Pancreas (tissue), 10 donors: Measurements from ENCODE around the gene SKOR2. TPM values are rescaled to one million over a fixed set of nuclear protein-coding genes. Genes with fewer than 3 reads are reported as not detected.

Source experiments
- ATAC-seq, 4 donors: fragments of 200-7000 bp; cut with Tn5 transposase; one replicate each; pipeline versions ENCODE4 v1.8.0 to v1.9.1; 2020; ENCODE audit warnings: mild to moderate bottlenecking in 4 of 4, moderate library complexity in 4 of 4
- DNase-seq, 6 donors: peaks; one replicate each; pipeline ENCODE4 v3.0.0-alpha.2; 2020
- FAIRE-seq: peaks from 2 replicates; lab custom pipeline; 2012; peaks lifted over from hg19 to GRCh38; lab: Jason Lieb, UNC
- H3K27ac ChIP-seq, 4 donors: fragments of 200-600 bp; sonication (generic); 1 replicate in 3 of 4; 2 replicates in 1 of 4; pipeline versions ENCODE4 v1.5.0 to v1.8.0; 2020
- H3K27me3 ChIP-seq, 4 donors: fragments of 200-600 bp; one replicate each; pipeline ENCODE4 v1.8.0; 2021
- H3K36me3 ChIP-seq, 3 donors: fragments of 200-600 bp; sonication (generic) in 1 of 3; one replicate each; pipeline versions ENCODE4 v1.5.0 to v1.8.0; 2020 to 2021
- H3K4me1 ChIP-seq, 3 donors: fragments of 200-600 bp; one replicate each; pipeline ENCODE4 v1.8.0; 2021
- H3K4me3 ChIP-seq, 4 donors: fragments of 200-600 bp; sonication (generic) in 2 of 4; one replicate each; pipeline versions ENCODE4 v1.5.0 to v1.8.0; 2020 to 2021
- H3K9me3 ChIP-seq, 4 donors: fragments of 200-600 bp; one replicate each; pipeline ENCODE4 v1.8.0; 2021
- WGBS, 2 donors: extraction: QIAGEN DNeasy Blood & Tissue Kit; methylation state at CpG; one replicate each; pipeline ENCODE4 v1.1.7; 2013; 5-methylcytosine and 5-hydroxymethylcytosine counted together
- intact Hi-C, 3 donors: fragments of 100-400 bp; cut with DNase I; formaldehyde crosslinking; loops; one replicate each; pipeline versions ENCODE4 v1.11.1 to v1.14.2; 2022
- polyA plus RNA-seq, 2 donors: library from polyadenylated mRNA; stranded (reverse); fragments of 200-250 nt; gene quantifications; one replicate each; pipeline ENCODE4 v1.2.3, GENCODE V29; 2013
- total RNA-seq, 6 donors: library from RNA; stranded (reverse); fragmentation: NEBNext Ultra II Directional in 4 of 6; extraction: Animal tissue kit (Norgen Biotek cat#: 25700) in 4 of 6; gene quantifications; one replicate each; pipeline versions ENCODE4 v1.2.1 to v1.2.4, GENCODE V29; 2021 to 2023
- TF ChIP-seq, protein P1 (sequence below), 4 donors: fragments of 200-600 bp; sonication (generic) in 3 of 4; IDR thresholded peaks; one replicate each; pipeline versions ENCODE4 v1.5.0 to v1.8.0; 2021; ENCODE audit warnings: antibody characterized with exemption in 4 of 4
- donor health status: healthy with polysubstance abuse.
- donor health status: DM: no; HTN: no; CAD: no; lungs with moderate emphysema.
- donor health status: DM: no; HTN: no; CAD: no.
- donor health status: control.
- donor health status: control.
- donor health status: Bipolar disorder and iron deficiency.
- donor health status: DM: yes; HTN: yes; CAD: no.
- donor health status: DM: no; HTN: no; CAD: no.
- donor health status: DM: no; HTN: no; CAD: no.
- donor health status: DM: yes; HTN: yes; CAD: no.

The SKOR2 gene
- total and polyA plus RNA-seq, 8 donors = not detected

DNA sequence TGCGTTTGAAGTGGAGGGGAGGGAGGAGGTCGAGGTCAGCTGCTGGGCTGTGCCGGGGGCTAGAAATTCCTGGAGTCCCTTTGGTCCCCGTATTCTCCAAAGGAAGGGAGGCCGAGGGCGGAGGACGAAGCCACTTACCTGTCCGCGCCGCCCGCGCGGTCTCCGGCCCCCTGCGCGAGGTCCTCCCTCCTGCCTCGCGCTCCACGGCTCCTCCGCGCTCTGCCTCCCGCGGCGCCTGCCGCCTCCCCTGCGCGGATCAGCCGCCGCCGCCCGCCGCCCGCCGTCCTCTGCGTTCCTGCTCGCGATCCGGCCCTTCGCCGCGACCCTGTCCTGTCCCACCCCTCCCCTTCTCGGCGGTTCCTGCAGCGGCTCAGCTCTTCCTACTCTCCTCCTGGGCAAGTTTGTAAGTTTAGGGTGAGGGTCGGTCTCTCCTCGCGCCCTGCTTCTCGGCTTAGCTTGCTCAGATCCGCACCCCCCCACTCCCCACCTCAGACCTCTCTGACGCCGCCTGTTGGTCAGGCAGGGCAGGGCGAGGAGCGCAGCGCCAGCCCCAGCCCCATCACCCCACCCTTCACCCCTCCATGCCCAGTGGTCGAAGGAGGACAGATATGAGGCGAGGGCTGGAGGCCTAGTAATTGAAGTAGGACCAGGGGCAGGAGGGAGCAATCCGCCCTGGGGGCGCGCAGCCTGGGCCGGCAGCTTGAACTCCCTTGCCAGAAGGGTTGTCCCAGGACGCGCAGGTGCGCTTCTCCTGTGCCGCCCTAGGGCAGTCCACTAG lies 9.7 kb upstream of the SKOR2 start:
- H3K27ac ChIP-seq = no peak overlapping the region
- no peak for ATAC-seq
- intact Hi-C loops = no loop called here
- peak in 1 of 6 donors; percentile 35 for DNase-seq
- H3K36me3 ChIP-seq = no peaks in the 10 kb centered on the region
- peaks cover 0 to 39% (median 12%) of the 10 kb centered on the region in 4 donors for H3K27me3 ChIP-seq
- H3K4me1 ChIP-seq = no peaks in the 10 kb centered on the region
- H3K9me3 ChIP-seq = no peaks in the 10 kb centered on the region
- H3K4me3 ChIP-seq = no peak overlapping the region
- TF ChIP-seq, protein P1, sequence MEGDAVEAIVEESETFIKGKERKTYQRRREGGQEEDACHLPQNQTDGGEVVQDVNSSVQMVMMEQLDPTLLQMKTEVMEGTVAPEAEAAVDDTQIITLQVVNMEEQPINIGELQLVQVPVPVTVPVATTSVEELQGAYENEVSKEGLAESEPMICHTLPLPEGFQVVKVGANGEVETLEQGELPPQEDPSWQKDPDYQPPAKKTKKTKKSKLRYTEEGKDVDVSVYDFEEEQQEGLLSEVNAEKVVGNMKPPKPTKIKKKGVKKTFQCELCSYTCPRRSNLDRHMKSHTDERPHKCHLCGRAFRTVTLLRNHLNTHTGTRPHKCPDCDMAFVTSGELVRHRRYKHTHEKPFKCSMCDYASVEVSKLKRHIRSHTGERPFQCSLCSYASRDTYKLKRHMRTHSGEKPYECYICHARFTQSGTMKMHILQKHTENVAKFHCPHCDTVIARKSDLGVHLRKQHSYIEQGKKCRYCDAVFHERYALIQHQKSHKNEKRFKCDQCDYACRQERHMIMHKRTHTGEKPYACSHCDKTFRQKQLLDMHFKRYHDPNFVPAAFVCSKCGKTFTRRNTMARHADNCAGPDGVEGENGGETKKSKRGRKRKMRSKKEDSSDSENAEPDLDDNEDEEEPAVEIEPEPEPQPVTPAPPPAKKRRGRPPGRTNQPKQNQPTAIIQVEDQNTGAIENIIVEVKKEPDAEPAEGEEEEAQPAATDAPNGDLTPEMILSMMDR (IDR thresholded peaks at IDR 0.05) = no peak
- no peak for FAIRE-seq
- 8 to 11% methylated on average over 49 to 64 of the region's 64 CpGs for WGBS, 2 donors

- intact Hi-C loops = no loop called here
- no peak overlapping the region for H3K4me3 ChIP-seq
- H3K27ac ChIP-seq = no peak overlapping the region
- peak; percentile 28 to 84 (median 58) for DNase-seq
- no peak for FAIRE-seq
- no peaks in the 10 kb centered on the region for H3K4me1 ChIP-seq
- 6 to 9% methylated on average over 38 of the region's 38 CpGs for WGBS, 2 donors
- no peaks in the 10 kb centered on the region for H3K9me3 ChIP-seq
- H3K36me3 ChIP-seq = no peaks in the 10 kb centered on the region
- TF ChIP-seq, protein P1 (IDR thresholded peaks at IDR 0.05) = no peak
- peaks cover 0 to 42% (median 12%) of the 10 kb centered on the region in 4 donors for H3K27me3 ChIP-seq
- ATAC-seq = peak; percentile 56 to 94 (median 66)
Observed at GRCh38 chr18:47260120-47260923, 8.9 kb upstream of the SKOR2 start.

DNA sequence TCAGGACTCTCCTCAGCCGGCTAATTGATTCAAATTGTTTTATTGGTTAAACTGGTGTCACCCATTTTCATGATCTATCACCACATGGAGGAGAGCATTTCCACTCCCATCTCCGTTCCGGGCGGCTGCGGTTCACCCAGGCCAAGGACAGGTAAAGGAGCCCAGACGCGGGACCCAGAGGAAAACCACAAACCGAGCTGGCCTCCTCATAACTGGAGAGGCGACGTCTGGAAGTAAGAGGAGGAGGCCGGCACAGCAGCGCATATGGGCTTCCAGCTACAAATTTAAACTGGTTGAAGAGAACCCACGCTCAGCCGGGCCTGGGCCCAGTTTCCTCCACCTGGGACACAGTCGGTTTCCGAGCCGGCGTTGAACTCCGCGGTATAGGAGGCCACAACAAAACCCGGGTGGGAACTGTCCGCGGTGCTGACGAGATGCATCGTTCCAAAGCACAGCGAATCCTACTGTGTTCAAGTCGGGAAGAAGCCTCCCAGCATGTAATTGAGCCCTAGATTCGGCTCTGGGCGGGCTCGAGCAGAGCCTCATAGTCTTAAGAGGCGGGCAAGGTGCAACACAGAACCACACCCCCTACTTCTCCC lies 3.0 kb upstream of the SKOR2 start:
- FAIRE-seq = no peak
- Histone ChIP-seq H3K27ac (no peak overlapping the region), H3K4me1 (no peaks in the 10 kb centered on the region), H3K27me3 (peaks cover 0 to 63% (median 13%) of the 10 kb centered on the region in 4 donors), H3K4me3 (no peak overlapping the region), H3K36me3 (no peaks in the 10 kb centered on the region), H3K9me3 (no peaks in the 10 kb centered on the region)
- peak in 3 of 4 donors; percentile 54 to 86 (median 68) for ATAC-seq
- intact Hi-C loops = no loop called here
- peak in 5 of 6 donors; percentile 15 to 74 (median 46) for DNase-seq
- 2 to 5% methylated on average over 31 of the region's 31 CpGs for WGBS, 2 donors
- TF ChIP-seq, protein P1 (IDR thresholded peaks at IDR 0.05) = no peak

- no peaks in the 10 kb centered on the region for H3K9me3 ChIP-seq
- ATAC-seq = no peak
Observed at GRCh38 chr18:47253101-47253654, 1.7 kb upstream of the SKOR2 start.

More at GRCh38 chr18:47253101-47253654, 1.7 kb upstream of the SKOR2 start:
- no peak for DNase-seq
- no peaks in the 10 kb centered on the region for H3K36me3 ChIP-seq
- H3K27ac ChIP-seq = no peak overlapping the region
- no peaks in the 10 kb centered on the region for H3K4me1 ChIP-seq
- intact Hi-C loops = no loop called here
- no peak overlapping the region for H3K4me3 ChIP-seq
- WGBS, 2 donors = 7 to 9% methylated on average over 11 of the region's 11 CpGs
- no peak for FAIRE-seq
- peaks cover 0 to 64% (median 21%) of the 10 kb centered on the region in 4 donors for H3K27me3 ChIP-seq
- TF ChIP-seq, protein P1 (IDR thresholded peaks at IDR 0.05) = no peak
